Measurements from ENCODE around the gene BTBD7. TPM values are rescaled to one million over a fixed set of nuclear protein-coding genes. Genes with fewer than 3 reads are reported as not detected.

BTBD7 gene
- total RNA-seq, 6 experiments from 2014 or later = 8.1 to 14.3 (median 11.0) TPM

DNA sequence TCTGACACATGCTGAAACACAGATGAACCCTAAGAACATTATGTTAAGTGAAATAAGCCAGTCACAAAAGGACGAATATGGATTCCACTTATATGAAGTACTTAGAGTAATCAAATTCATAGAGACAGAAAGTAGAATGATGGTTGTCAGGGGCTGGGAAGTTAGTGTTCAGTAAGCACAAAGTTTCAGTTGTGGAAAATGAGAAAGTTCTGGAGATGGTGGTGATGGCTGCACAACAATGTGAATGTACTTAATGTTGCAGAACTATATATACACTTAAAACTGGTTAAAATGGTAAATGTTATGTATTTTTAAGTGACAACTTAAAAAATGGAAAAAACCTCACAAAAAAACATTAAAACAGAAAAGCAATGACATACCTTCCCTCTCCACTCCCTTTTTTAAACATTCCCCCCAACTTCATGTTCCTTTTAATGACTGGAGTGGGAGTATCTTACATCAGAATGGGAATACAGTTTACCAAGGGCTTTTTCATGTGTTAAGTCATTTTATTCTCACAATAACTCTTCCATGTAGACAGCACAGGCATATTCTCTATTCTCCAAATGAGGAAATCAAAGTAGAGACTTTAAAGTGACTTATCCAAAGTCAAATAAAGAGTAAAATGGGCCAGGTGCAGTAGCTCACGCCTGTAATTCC lies 24.0 kb downstream of the BTBD7 start:
- no peak for ATAC-seq
- H3K27ac ChIP-seq = no peak overlapping the region
- no peak for DNase-seq
- no peaks in the 10 kb centered on the region for H3K36me3 ChIP-seq
- H3K4me3 ChIP-seq = no peak overlapping the region
- no peaks in the 10 kb centered on the region for H3K9me3 ChIP-seq
- intact Hi-C loops (cut with DNase I) = no loop called here
- no peak for TF ChIP-seq CTCF (IDR thresholded peaks at IDR 0.05)
- TF ChIP-seq POLR2A (IDR thresholded peaks at IDR 0.05) = no peak
- no peaks in the 10 kb centered on the region for H3K27me3 ChIP-seq
- WGBS (ENCODE audit: insufficient coverage, low coverage, low lambda C conversion rate, missing lambda C conversion rate) = 92% methylated on average over 2 of the region's 2 CpGs
- peaks cover 0 to 17% (median 0%) of the 10 kb centered on the region in 4 donors for H3K4me1 ChIP-seq

DNA sequence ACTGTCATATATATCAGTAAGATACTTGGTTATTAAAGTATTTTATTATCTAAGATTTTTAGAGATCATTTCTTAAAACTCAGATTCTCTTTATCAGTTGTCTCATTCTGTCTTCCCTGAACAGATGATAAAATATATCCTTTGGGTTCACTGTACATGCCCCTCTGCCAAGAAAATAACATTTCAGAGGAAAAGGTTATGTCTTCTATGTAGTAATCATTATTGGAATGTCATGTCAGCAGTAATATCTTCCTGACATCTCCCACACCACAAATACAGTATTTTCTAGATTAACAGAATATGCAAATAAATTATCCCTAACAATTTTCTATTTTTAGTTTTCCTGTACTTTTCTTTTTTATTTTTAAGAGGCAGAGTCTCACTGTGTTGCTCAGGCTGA lies 26.0 kb downstream of the BTBD7 start:
- H3K9me3 ChIP-seq = no peaks in the 10 kb centered on the region
- H3K27ac ChIP-seq = no peak overlapping the region
- H3K36me3 ChIP-seq = no peaks in the 10 kb centered on the region
- peaks cover 0 to 15% (median 0%) of the 10 kb centered on the region in 4 donors for H3K4me1 ChIP-seq
- no peak overlapping the region for H3K4me3 ChIP-seq
- H3K27me3 ChIP-seq = no peaks in the 10 kb centered on the region
- DNase-seq (no peak), ATAC-seq (no peak)
- TF ChIP-seq CTCF (IDR thresholded peaks at IDR 0.05) (no peak), POLR2A (IDR thresholded peaks at IDR 0.05) (no peak)
- intact Hi-C loops (cut with DNase I) = no loop called here

GRCh38 chr14:93305725-93306418 lies 27.0 kb downstream of the BTBD7 start:
- Histone ChIP-seq H3K4me3 (no peak overlapping the region), H3K27me3 (no peaks in the 10 kb centered on the region), H3K36me3 (no peaks in the 10 kb centered on the region), H3K9me3 (no peaks in the 10 kb centered on the region), H3K4me1 (peaks cover 0 to 8% (median 0%) of the 10 kb centered on the region in 4 donors), H3K27ac (no peak overlapping the region)
- DNase-seq (no peak), ATAC-seq (no peak)
- WGBS (ENCODE audit: insufficient coverage, low coverage, low lambda C conversion rate, missing lambda C conversion rate) = 56% methylated on average over 5 of the region's 6 CpGs
- intact Hi-C loops (cut with DNase I) = no loop called here
- TF ChIP-seq CTCF (IDR thresholded peaks at IDR 0.05) (no peak), POLR2A (IDR thresholded peaks at IDR 0.05) (no peak)

DNA sequence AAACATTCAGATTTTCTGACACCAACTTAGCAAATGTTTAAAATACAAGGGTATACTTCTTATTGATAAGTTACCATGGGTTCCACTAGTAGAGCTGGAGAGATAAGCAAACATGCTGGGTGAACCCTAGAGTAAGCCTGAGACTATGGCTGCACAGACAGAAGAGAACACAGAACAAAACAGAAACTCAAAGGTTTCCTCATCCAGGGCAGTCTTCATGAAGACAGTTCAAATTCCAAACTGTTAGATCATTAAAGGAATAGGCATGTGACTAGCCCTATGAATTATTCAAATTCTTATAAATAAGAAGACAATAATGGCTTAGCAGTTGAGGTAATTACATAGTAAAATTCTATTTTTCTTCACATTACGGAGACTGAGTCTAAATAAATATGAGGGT lies 28.1 kb downstream of the BTBD7 start:
- intact Hi-C loops (cut with DNase I) = no loop called here
- Histone ChIP-seq H3K9me3 (no peaks in the 10 kb centered on the region), H3K27ac (no peak overlapping the region), H3K27me3 (no peaks in the 10 kb centered on the region), H3K4me3 (no peak overlapping the region), H3K4me1 (peaks cover 0 to 8% (median 0%) of the 10 kb centered on the region in 4 donors), H3K36me3 (no peaks in the 10 kb centered on the region)
- ATAC-seq = peak in 3 of 4 donors; percentile 41 to 62 (median 51)
- no peak for TF ChIP-seq CTCF (IDR thresholded peaks at IDR 0.05)
- no peak for TF ChIP-seq POLR2A (IDR thresholded peaks at IDR 0.05)
- no peak for DNase-seq
- 85% methylated on average over 1 of the region's 1 CpG for WGBS (ENCODE audit: insufficient coverage, low coverage, low lambda C conversion rate, missing lambda C conversion rate)
